GM13976 (cell line): ENCODE results near the gene EEFSEC.

Source experiments
- DNase-seq: peaks from one replicate; pipeline ENCODE4 v3.0.0; 2012; ENCODE audit warnings: low spot score
- in situ Hi-C: fragments of 300-500 bp; cut with MboI; formaldehyde crosslinking; loops from one replicate; pipeline ENCODE4 v1.12.0; 2022; ENCODE audit warnings: low sequenced_read_pairs, mixed read lengths, inconsistent platforms; ENCODE audit not compliant: unreplicated experiment
- TF ChIP-seq, protein P1 (sequence below): IDR thresholded peaks from 2 replicates; pipeline ENCODE4 v1.5.1; 2012; ENCODE audit warnings: borderline replicate concordance, mild to moderate bottlenecking; ENCODE audit not compliant: insufficient read depth; ENCODE audit errors: extremely low read depth, missing control alignments, control extremely low read depth

The EEFSEC gene

DNA sequence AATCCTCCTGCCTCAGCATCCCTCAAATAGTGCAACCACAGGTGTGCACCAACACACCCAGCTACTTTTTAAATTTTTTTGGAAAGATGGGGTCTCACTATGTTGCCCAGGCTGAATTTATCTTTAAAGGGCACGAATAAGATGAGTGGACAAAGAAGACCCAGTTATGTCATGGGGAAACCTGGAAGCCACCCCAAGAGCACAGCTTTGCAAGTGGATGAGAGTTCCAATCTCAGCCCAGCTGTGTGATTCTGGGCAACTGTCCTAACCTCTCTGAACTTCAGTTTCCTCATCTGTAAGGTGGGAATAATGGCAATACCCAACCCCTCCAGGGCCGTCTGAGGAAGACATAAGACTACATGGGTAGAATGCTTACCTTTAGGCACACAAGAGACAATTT lies 281.2 kb downstream of the EEFSEC start:
- TF ChIP-seq, protein P1, sequence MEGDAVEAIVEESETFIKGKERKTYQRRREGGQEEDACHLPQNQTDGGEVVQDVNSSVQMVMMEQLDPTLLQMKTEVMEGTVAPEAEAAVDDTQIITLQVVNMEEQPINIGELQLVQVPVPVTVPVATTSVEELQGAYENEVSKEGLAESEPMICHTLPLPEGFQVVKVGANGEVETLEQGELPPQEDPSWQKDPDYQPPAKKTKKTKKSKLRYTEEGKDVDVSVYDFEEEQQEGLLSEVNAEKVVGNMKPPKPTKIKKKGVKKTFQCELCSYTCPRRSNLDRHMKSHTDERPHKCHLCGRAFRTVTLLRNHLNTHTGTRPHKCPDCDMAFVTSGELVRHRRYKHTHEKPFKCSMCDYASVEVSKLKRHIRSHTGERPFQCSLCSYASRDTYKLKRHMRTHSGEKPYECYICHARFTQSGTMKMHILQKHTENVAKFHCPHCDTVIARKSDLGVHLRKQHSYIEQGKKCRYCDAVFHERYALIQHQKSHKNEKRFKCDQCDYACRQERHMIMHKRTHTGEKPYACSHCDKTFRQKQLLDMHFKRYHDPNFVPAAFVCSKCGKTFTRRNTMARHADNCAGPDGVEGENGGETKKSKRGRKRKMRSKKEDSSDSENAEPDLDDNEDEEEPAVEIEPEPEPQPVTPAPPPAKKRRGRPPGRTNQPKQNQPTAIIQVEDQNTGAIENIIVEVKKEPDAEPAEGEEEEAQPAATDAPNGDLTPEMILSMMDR, result no peak
- no peak for DNase-seq
- in situ Hi-C loops, result no loop called here

- TF ChIP-seq, protein P1, result no peak
- in situ Hi-C loops, result no loop called here
- DNase-seq, result no peak
Observed at GRCh38 chr3:128435058-128435457, 281.8 kb downstream of the EEFSEC start.

DNA sequence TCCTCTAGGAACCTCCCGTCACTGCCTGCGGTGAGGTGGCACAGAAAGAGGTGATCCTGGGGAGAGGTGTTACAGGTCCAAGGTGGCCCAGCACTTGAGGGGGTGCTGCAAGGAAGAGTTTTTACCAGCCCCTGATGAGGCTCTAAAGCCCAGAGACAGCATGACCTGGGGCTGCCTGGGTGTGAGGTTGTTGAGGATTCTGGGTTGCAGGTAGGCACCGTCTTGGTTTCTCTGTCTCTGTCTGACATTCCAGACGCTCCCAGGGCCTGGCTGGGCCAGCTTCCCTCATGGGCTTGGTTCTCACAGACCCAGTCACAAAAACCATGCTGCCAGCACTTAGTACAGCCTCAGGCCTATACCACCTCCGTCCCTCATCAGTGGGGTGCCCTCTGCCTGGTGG lies 282.3 kb downstream of the EEFSEC start:
- no peak for DNase-seq
- in situ Hi-C loops, result no loop called here

DNA sequence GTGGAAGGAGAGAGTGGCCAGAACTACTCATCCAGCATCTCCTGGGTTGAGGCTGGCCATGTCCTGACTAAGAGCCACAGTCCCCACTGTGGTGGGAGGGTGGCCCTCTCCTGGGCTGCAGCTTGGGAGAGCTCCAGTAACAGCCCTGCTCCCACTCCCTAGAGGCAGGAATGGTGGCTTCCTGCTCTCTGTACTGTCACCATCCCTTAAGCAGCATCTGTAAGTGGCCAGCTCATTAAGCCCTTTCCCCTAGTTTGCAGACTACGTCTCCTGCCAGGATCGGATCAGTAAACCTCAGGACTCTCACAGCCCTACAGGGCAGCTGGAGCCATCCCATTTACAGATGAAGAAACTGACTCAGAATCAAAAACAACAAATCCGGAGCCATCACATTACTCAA lies 282.9 kb downstream of the EEFSEC start:
- TF ChIP-seq, protein P1, result no peak
- in situ Hi-C loops, result no loop called here
- no peak for DNase-seq

More for the DNA sequence above, 282.3 kb downstream of the EEFSEC start:
- TF ChIP-seq, protein P1, result no peak

GRCh38 chr3:128438488-128439072 lies 285.3 kb downstream of the EEFSEC start:
- DNase-seq, result no peak
- TF ChIP-seq, protein P1, result no peak
- in situ Hi-C loops, result no loop called here

GRCh38 chr3:128439226-128439625 lies 285.9 kb downstream of the EEFSEC start:
- in situ Hi-C loops, result no loop called here
- no peak for DNase-seq

More at GRCh38 chr3:128439226-128439625, 285.9 kb downstream of the EEFSEC start:
- TF ChIP-seq, protein P1, result no peak
